Activated CD8-positive, alpha-beta T cell treated with anti-CD3 and anti-CD28 coated beads for 36 hours (primary cell): Measurements from ENCODE around the gene ALDH7A1. TPM values are rescaled to one million over a fixed set of nuclear protein-coding genes. Genes with fewer than 3 reads are reported as not detected.

Experiments used
- ATAC-seq: fragments of 200-7000 bp; cut with Tn5 transposase; one replicate; pipeline ENCODE4 v1.10.0; 2021; ENCODE audit warnings: mild to moderate bottlenecking, moderate library complexity
- CTCF ChIA-PET: fragments of 350-600 bp; sonication (Branson Sonifier 250); formaldehyde crosslinking; loops from one replicate; lab custom pipeline; 2021; ENCODE audit warnings: antibody characterized with exemption; lab: Charles Lee
- POLR2A ChIA-PET: fragments of 350-600 bp; sonication (Branson Sonifier 250); formaldehyde crosslinking; loops from one replicate; lab custom pipeline; 2021; ENCODE audit warnings: antibody characterized with exemption; lab: Charles Lee
- DNase-seq: peaks from one replicate; pipeline ENCODE4 v3.0.0-alpha.2; 2020
- H3K27ac Mint-ChIP-seq: one replicate; pipeline ENCODE4 v1.8.0; 2021; ENCODE audit warnings: mild to moderate bottlenecking, mixed read lengths
- H3K27me3 Mint-ChIP-seq: one replicate; pipeline ENCODE4 v1.8.0; 2021; ENCODE audit warnings: mixed read lengths
- H3K36me3 Mint-ChIP-seq: one replicate; pipeline ENCODE4 v1.8.0; 2021; ENCODE audit warnings: low read depth, mixed read lengths
- H3K4me1 Mint-ChIP-seq: one replicate; pipeline ENCODE4 v1.8.0; 2021; ENCODE audit warnings: low read depth, mixed read lengths
- H3K4me3 Mint-ChIP-seq: one replicate; pipeline ENCODE4 v1.8.0; 2021; ENCODE audit warnings: mild to moderate bottlenecking, moderate library complexity, mixed read lengths
- H3K9me3 Mint-ChIP-seq: one replicate; pipeline ENCODE4 v1.8.0; 2021; ENCODE audit warnings: mixed read lengths
- intact Hi-C: fragments of 100-400 bp; cut with micrococcal nuclease; formaldehyde crosslinking; loops from one replicate; pipeline ENCODE4 v1.10.0; 2022
- total RNA-seq, 2 experiments: library from RNA; stranded (reverse); gene quantifications; one replicate each; pipeline ENCODE4 v1.2.3, GENCODE V29; 2021
- TF ChIP-seq, protein P1 (sequence below): fragments of 200-600 bp; IDR thresholded peaks from one replicate; pipeline ENCODE4 v1.8.0; 2022; ENCODE audit warnings: antibody characterized with exemption, mild to moderate bottlenecking

ALDH7A1 gene
- total RNA-seq, 2 experiments from 2014 or later: 4.8 to 5.1 TPM

DNA sequence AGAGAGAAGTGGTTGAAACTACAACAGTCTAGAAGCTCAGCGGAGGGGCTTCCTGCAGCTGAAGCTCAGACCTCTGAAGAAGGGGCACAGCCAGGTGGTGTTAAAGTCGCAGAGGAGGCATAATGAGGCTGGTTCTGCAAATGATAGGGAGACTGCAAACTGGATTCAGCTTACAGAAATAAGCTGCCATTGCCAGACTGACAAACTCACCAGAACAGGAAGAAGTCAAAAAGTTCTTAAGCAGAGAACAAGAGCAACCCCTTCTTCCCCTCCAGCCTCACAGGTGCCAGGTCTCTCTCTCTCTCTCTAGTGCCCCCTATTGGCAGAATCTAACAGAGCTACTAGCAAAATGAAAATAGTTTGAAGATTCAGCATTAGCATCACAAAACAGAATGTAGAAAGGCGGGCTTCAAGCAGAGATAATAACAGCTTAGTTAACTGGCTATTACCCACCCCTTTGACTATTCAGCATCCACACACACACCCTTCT lies 95.1 kb downstream of the ALDH7A1 start:
- Mint-ChIP-seq H3K9me3 (no peaks in the 10 kb centered on the region), H3K4me1 (peaks cover 22% of the 10 kb centered on the region), H3K27ac (no peak overlapping the region), H3K27me3 (no peaks in the 10 kb centered on the region), H3K36me3 (no peaks in the 10 kb centered on the region), H3K4me3 (no peak overlapping the region)
- CTCF ChIA-PET: interaction anchor here (0.6 to 3.9 kb wide), 49 partner anchors 9 to 161 kb away, joined by 3 to 53 read pairs (median 7); no protein-coding TSS in a partner anchor
- DNase-seq (peak; percentile 29), ATAC-seq (peak; percentile 81)
- TF ChIP-seq, protein P1, sequence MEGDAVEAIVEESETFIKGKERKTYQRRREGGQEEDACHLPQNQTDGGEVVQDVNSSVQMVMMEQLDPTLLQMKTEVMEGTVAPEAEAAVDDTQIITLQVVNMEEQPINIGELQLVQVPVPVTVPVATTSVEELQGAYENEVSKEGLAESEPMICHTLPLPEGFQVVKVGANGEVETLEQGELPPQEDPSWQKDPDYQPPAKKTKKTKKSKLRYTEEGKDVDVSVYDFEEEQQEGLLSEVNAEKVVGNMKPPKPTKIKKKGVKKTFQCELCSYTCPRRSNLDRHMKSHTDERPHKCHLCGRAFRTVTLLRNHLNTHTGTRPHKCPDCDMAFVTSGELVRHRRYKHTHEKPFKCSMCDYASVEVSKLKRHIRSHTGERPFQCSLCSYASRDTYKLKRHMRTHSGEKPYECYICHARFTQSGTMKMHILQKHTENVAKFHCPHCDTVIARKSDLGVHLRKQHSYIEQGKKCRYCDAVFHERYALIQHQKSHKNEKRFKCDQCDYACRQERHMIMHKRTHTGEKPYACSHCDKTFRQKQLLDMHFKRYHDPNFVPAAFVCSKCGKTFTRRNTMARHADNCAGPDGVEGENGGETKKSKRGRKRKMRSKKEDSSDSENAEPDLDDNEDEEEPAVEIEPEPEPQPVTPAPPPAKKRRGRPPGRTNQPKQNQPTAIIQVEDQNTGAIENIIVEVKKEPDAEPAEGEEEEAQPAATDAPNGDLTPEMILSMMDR: peak; percentile 69
- POLR2A ChIA-PET: interaction anchor here (1.2 to 1.6 kb wide), 2 partner anchors 10 to 49 kb away, joined by 3 to 5 read pairs; no protein-coding TSS in a partner anchor
- intact Hi-C loops: loop anchor here (5.0 kb wide), 1 partner anchor 148 kb away; no protein-coding TSS in a partner anchor

- POLR2A ChIA-PET: interaction anchor here (1.2 to 1.6 kb wide), 2 partner anchors 9 to 48 kb away, joined by 3 to 5 read pairs; no protein-coding TSS in a partner anchor
- intact Hi-C loops: no loop called here
These were observed 95.7 kb downstream of the ALDH7A1 start for GRCh38 chr5:126499278-126499677.

GRCh38 chr5:126497506-126497905 lies 97.5 kb downstream of the ALDH7A1 start:
- ATAC-seq (no peak), DNase-seq (no peak)
- Mint-ChIP-seq H3K36me3 (no peaks in the 10 kb centered on the region), H3K4me1 (peaks cover 17% of the 10 kb centered on the region), H3K27ac (no peak overlapping the region), H3K9me3 (no peaks in the 10 kb centered on the region), H3K27me3 (no peaks in the 10 kb centered on the region), H3K4me3 (no peak overlapping the region)
- TF ChIP-seq, protein P1: no peak
- intact Hi-C loops: no loop called here
- ChIA-PET POLR2A (no interaction called here), CTCF (interaction anchor here (1.2 kb wide), 1 partner anchor 158 kb away, joined by 3 read pairs; no protein-coding TSS in a partner anchor)

More at GRCh38 chr5:126499278-126499677, 95.7 kb downstream of the ALDH7A1 start:
- Mint-ChIP-seq H3K27me3 (no peaks in the 10 kb centered on the region), H3K36me3 (no peaks in the 10 kb centered on the region), H3K4me1 (peaks cover 22% of the 10 kb centered on the region), H3K27ac (no peak overlapping the region), H3K9me3 (no peaks in the 10 kb centered on the region), H3K4me3 (no peak overlapping the region)
- ATAC-seq: no peak
- TF ChIP-seq, protein P1: no peak
- CTCF ChIA-PET: interaction anchor here (0.7 to 3.9 kb wide), 44 partner anchors 9 to 160 kb away, joined by 3 to 53 read pairs (median 8); no protein-coding TSS in a partner anchor
- DNase-seq: no peak

DNA sequence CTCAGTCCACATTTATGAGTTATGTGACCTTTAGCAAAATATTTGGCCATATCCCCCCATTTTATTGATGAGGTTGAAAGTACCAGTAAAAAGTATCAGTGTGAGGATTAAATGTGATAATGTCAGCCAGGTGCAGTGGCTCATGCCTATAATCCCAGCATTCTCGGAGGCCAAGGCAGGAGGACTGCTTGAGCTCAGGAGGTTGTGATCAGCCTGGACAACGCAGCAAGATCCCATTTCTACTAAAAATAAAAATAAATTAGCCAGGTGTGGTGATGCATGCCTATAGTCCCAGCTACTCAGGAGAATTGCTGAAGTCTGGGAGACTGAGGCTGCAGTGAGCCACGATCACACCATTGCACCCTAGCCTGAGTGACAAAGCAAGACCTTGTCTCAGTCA lies 100.6 kb downstream of the ALDH7A1 start:
- TF ChIP-seq, protein P1: no peak
- POLR2A ChIA-PET: no interaction called here
- no peak overlapping the region for H3K4me3 Mint-ChIP-seq
- no peaks in the 10 kb centered on the region for H3K9me3 Mint-ChIP-seq
- intact Hi-C loops: no loop called here
- H3K27me3 Mint-ChIP-seq: no peaks in the 10 kb centered on the region
- no peak overlapping the region for H3K27ac Mint-ChIP-seq
- CTCF ChIA-PET: interaction anchor here (1.1 kb wide), 1 partner anchor 156 kb away, joined by 4 read pairs; no protein-coding TSS in a partner anchor
- DNase-seq: no peak
- peaks cover 2% of the 10 kb centered on the region for H3K4me1 Mint-ChIP-seq
- ATAC-seq: no peak
- peaks cover 5% of the 10 kb centered on the region for H3K36me3 Mint-ChIP-seq

DNA sequence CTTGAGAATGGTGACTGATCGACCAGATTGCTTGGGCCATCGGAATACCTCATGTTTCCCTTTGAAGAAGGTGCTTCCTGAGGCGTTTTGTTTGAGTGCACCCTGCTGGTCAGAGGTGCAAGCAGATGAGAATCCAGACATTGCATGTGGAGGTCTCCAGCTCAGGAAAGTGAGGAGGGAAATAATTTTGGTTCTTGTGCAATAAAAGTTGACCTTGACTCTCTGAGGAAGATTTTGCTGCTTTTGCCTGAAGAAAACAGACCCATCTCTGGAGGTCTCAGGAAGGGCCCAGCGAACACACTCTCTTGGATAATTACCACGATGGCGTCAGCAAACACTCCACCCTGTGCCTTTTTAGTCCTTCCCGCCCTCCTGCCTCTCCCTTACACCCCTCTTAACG lies 102.1 kb downstream of the ALDH7A1 start:
- DNase-seq (no peak), ATAC-seq (no peak)
- H3K27me3 Mint-ChIP-seq: no peaks in the 10 kb centered on the region
- ChIA-PET CTCF (interaction anchor here (1.2 to 1.3 kb wide), 2 partner anchors 40 to 140 kb away, joined by 4 to 8 read pairs; no protein-coding TSS in a partner anchor), POLR2A (no interaction called here)
- no peaks in the 10 kb centered on the region for H3K9me3 Mint-ChIP-seq
- H3K36me3 Mint-ChIP-seq: peaks cover 5% of the 10 kb centered on the region
- no peak overlapping the region for H3K4me3 Mint-ChIP-seq
- no peaks in the 10 kb centered on the region for H3K4me1 Mint-ChIP-seq
- intact Hi-C loops: no loop called here
- no peak overlapping the region for H3K27ac Mint-ChIP-seq
- TF ChIP-seq, protein P1: no peak
